Large intestine (tissue), 3 donors: Measurements from ENCODE around the gene C1orf210. TPM values are rescaled to one million over a fixed set of nuclear protein-coding genes. Genes with fewer than 3 reads are reported as not detected.

ENCODE experiments used
- DNase-seq, 2 donors: peaks; one replicate each; pipeline versions ENCODE4 v3.0.0 to v3.0.0-alpha.2; 2013
- H3K27ac ChIP-seq: one replicate; pipeline ENCODE4 v1.5.1; 2013; ENCODE audit warnings: low read length
- H3K27me3 ChIP-seq: 2 replicates; pipeline ENCODE4 v1.6.1; 2013; ENCODE audit warnings: low read length; ENCODE audit not compliant: control insufficient read depth, insufficient read depth
- H3K36me3 ChIP-seq: 2 replicates; pipeline ENCODE4 v1.6.1; 2013; ENCODE audit warnings: low read length; ENCODE audit not compliant: control insufficient read depth, insufficient read depth
- H3K4me1 ChIP-seq: one replicate; pipeline ENCODE4 v1.6.1; 2013; ENCODE audit warnings: low read length; ENCODE audit not compliant: control insufficient read depth, insufficient read depth
- H3K4me3 ChIP-seq: one replicate; pipeline ENCODE4 v1.5.1; 2013; ENCODE audit warnings: low read length
- H3K9me3 ChIP-seq: one replicate; pipeline ENCODE4 v1.6.1; 2013; ENCODE audit warnings: mild to moderate bottlenecking, low read depth, low read length, moderate library complexity; ENCODE audit not compliant: control insufficient read depth
- WGBS: methylation state at CpG from one replicate; pipeline ENCODE4 v1.1.5; 2013; ENCODE audit warnings: low lambda C conversion rate; ENCODE audit not compliant: insufficient coverage; 5-methylcytosine and 5-hydroxymethylcytosine counted together
- polyA plus RNA-seq: library from polyadenylated mRNA; unstranded; fragments of 120-200 nt; gene quantifications from one replicate; pipeline ENCODE4 v1.2.1, GENCODE V29; 2013

Gene C1orf210
- polyA plus RNA-seq, 1 donor, result 46.2 TPM

DNA sequence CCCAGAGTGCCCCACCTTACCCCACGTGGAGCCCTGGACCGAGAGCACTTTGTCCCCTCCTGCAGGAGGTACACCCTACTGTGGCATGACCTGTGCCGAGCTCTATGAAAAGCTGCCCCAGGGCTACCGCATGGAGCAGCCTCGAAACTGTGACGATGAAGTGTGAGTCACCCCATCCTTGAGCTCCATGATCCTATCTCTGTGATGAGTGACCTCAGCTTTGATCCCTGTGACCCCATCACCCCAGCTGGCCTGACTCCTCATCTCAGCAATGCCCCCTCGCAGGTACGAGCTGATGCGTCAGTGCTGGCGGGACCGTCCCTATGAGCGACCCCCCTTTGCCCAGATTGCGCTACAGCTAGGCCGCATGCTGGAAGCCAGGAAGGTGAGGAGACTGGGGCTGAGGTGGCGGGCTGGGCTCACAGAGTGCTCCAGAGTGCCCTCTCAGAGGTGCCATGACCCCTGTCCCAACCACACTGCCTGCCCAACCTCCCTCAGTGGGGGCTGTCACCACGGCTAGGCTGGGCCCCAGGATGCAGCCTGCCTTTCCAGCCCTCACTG, 36.0 kb upstream of the C1orf210 start:
- Histone ChIP-seq H3K4me3 (no peak overlapping the region), H3K4me1 (no peaks in the 10 kb centered on the region), H3K36me3 (no peaks in the 10 kb centered on the region), H3K27ac (no peak overlapping the region), H3K27me3 (no peaks in the 10 kb centered on the region), H3K9me3 (peaks cover 8% of the 10 kb centered on the region)
- DNase-seq, result no peak
- no CpG with 5 or more reads among the region's 16 CpGs for WGBS

DNA sequence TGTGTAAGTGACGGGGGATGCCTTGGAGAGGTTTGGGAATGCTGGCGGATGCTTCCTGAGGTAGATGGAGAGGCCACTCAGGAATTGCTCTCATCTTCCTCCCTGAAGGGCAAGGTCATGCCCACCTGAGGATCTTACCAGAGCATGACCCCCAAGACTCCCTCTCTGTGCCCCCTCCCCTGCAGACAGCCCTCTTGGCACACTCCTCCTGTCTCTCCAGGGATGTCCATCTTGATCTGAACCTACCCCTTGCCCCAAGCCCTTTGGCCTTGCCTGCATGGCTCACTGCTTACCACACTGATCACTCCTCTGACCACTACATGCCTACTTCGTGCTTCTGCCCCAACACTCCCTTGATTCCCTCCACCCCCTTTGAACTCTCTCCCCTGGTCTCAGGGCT, 34.4 kb upstream of the C1orf210 start:
- H3K4me3 ChIP-seq, result no peak overlapping the region
- H3K9me3 ChIP-seq, result no peaks in the 10 kb centered on the region
- no peak overlapping the region for H3K27ac ChIP-seq
- no peaks in the 10 kb centered on the region for H3K27me3 ChIP-seq
- no peak for DNase-seq
- WGBS, result no CpG with 5 or more reads among the region's 3 CpGs
- no peaks in the 10 kb centered on the region for H3K4me1 ChIP-seq
- no peaks in the 10 kb centered on the region for H3K36me3 ChIP-seq

DNA sequence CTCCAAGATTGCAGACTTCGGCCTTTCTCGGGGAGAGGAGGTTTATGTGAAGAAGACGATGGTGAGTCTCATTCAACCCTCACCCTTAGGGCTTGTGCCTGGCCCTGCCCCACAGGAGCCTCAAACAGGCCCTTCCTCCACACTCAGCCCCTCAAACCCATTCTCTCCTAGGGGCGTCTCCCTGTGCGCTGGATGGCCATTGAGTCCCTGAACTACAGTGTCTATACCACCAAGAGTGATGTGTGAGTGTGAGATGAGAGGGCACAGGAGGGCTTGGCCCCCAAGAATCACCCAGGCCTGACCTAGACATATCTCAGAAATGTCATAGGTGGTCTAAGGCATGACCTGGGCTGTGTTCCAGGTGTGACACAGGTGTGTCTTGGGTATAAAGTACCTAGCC, 33.9 kb upstream of the C1orf210 start:
- DNase-seq, result no peak
- Histone ChIP-seq H3K36me3 (no peaks in the 10 kb centered on the region), H3K9me3 (no peaks in the 10 kb centered on the region), H3K4me3 (no peak overlapping the region), H3K27me3 (no peaks in the 10 kb centered on the region), H3K4me1 (no peaks in the 10 kb centered on the region), H3K27ac (no peak overlapping the region)
- WGBS, result no CpG with 5 or more reads among the region's 5 CpGs

DNA sequence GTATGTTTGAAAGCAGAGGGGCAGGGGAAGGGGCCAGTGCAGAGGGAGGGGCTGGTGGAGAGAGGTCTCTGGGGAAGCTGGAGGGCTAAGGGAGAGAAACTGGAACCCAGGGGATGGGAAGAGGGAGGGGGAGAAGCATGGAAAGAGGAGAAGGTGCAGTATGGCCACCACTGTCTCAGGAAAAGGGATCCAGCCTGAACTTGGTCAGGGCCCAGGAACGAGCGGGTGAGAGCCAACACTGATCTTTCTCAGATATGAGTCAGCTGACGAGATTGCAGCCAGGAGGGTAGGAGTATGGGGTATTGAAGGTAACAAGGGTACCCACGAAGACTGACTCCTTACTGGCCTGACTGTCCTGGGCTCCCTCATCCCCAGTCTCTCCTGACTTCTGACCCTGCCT, 33.5 kb upstream of the C1orf210 start:
- Histone ChIP-seq H3K4me3 (no peak overlapping the region), H3K4me1 (no peaks in the 10 kb centered on the region), H3K9me3 (no peaks in the 10 kb centered on the region), H3K36me3 (no peaks in the 10 kb centered on the region), H3K27me3 (no peaks in the 10 kb centered on the region), H3K27ac (no peak overlapping the region)
- no CpG with 5 or more reads among the region's 4 CpGs for WGBS
- no peak for DNase-seq

DNA sequence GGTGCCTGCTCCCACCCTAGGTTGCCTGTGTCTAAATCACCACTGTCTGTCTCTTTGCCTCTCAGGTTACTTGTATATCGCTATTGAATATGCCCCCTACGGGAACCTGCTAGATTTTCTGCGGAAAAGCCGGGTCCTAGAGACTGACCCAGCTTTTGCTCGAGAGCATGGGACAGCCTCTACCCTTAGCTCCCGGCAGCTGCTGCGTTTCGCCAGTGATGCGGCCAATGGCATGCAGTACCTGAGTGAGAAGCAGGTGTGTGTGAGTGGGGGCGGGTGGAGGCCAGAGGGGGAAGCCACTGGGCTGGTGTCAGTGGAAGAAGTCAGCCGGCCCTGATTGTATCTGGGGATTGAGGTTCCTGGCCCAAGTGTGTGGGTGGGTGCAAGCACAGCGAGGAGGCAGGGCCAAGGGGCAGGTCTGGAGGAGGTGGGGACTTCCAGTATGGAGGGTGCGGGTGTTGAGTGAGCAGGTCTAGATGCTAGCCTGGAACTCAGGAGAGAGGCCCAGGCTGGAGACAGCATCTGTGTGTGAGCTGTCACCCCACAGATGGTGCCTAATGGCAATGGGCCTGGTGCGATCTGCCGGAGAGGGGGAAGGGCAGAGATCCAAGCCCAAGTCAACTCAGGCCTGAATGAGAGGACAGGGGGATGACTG, 32.6 kb upstream of the C1orf210 start:
- Histone ChIP-seq H3K4me3 (no peak overlapping the region), H3K27me3 (no peaks in the 10 kb centered on the region), H3K9me3 (no peaks in the 10 kb centered on the region), H3K27ac (no peak overlapping the region), H3K4me1 (no peaks in the 10 kb centered on the region), H3K36me3 (no peaks in the 10 kb centered on the region)
- no CpG with 5 or more reads among the region's 15 CpGs for WGBS
- no peak for DNase-seq

DNA sequence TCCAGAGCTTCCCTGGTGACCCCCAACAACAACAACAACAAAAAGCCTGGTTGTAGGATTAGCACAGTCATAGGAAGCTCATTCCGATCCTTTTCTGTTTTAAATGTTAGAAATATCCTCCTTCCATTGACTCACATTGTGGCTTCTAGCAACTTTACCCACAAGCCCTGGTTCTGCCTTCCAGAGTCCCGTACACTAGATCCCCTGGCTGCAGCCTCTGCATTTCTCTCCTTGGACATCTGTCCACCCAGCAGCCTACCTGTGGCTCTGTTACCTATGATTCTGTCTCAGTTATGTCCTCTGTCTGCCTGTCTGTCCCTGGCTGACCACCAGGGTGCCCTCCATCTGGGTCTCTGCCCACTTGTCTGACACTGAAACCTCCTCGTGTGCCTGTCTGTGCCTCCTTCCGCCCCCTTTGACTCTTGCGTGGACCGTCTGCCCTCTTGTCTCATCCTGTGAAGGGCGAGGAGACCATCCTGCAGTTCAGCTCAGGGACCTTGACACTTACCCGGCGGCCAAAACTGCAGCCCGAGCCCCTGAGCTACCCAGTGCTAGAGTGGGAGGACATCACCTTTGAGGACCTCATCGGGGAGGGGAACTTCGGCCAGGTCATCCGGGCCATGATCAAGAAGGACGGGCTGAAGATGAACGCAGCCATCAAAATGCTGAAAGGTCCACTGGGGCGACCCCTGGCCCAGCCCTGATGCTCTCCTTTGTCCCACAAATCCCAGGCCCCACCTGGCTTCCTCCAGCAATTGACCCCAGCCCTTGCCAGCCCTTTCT, 31.5 kb upstream of the C1orf210 start:
- Histone ChIP-seq H3K36me3 (no peaks in the 10 kb centered on the region), H3K9me3 (no peaks in the 10 kb centered on the region), H3K27me3 (no peaks in the 10 kb centered on the region), H3K27ac (no peak overlapping the region), H3K4me3 (no peak overlapping the region), H3K4me1 (no peaks in the 10 kb centered on the region)
- no CpG with 5 or more reads among the region's 16 CpGs for WGBS
- no peak for DNase-seq

DNA sequence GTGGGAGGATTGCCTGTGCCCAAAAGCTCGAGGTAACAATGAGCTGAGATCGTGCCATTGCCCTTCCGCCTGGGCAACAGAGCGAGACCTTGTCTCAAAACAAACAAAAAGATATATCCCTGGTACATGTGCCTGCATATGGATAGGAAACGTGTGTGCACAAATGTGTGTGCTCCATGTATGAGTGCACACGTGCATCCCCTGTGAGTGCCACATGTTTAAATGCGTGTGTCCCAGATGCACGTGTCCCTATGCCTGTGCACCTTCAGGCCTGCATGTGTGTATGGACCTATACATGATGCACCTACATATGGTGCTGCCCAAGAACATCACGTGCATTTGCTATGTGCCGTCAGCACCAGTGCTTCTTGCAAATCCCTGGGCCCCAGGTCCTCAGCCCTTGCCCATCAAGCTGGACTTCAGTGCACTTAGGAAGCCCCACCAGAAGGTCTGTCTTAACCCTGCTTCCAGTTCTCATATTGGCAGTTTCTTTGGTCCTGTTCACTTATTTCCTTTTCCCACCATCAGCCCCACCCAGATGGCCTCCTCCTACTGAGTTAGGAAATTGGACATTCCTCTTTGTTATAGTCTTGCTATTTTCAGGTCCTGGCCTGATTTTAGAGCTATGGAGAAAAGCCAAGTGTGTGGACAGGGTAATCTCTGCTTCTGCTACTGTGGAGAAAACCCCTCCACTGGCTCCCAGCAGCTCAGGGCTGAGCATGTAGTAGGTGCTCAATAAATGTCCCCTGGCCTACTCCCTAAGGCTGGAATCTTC, 30.8 kb upstream of the C1orf210 start:
- no CpG with 5 or more reads among the region's 10 CpGs for WGBS
- Histone ChIP-seq H3K4me3 (no peak overlapping the region), H3K36me3 (no peaks in the 10 kb centered on the region), H3K27me3 (no peaks in the 10 kb centered on the region), H3K27ac (no peak overlapping the region), H3K9me3 (no peaks in the 10 kb centered on the region), H3K4me1 (no peaks in the 10 kb centered on the region)
- no peak for DNase-seq

DNA sequence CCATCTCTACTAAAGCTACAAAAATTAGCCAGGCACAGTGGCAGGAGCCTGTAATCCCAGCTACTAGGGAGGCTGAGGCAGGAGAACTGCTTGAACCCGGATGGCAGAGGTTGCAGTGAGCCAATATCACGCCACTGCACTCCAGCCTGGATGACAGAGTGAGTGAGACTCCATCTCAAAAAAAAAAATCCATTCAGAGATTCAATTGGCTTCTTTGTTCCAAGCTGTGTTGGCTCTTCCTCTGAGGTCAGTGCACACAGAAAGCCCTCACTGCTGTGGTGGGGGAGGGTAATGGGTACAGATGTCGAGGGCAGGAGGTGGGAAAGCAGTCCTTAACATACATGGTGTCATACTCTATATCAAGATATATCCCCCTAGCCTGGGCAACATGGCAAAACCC, 30.1 kb upstream of the C1orf210 start:
- no peaks in the 10 kb centered on the region for H3K27me3 ChIP-seq
- H3K4me1 ChIP-seq, result no peaks in the 10 kb centered on the region
- WGBS, result no CpG with 5 or more reads among the region's 3 CpGs
- H3K9me3 ChIP-seq, result no peaks in the 10 kb centered on the region
- H3K27ac ChIP-seq, result no peak overlapping the region
- no peaks in the 10 kb centered on the region for H3K36me3 ChIP-seq
- DNase-seq, result no peak
- H3K4me3 ChIP-seq, result no peak overlapping the region

DNA sequence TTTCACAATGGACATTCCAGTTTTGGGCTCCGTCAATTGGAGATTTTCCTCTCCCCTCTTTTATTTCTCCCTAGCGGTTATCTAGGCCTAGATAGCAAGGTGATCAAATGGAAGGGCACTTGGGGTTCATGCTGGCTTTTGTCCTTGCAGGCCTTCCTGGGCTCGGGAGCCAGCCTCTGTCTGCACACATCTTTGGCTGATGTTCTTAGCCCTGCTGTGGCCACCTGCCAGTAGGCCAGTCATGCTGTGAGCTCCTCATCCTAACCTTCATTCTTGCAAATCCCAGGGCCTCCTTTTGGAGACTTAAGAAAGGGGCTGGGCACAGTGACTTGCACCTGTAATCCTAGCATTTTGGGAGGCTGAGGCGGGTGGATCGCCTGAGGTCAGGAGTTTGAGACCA, 28.9 kb upstream of the C1orf210 start:
- Histone ChIP-seq H3K36me3 (no peaks in the 10 kb centered on the region), H3K9me3 (no peaks in the 10 kb centered on the region), H3K27ac (no peak overlapping the region), H3K4me3 (no peak overlapping the region), H3K4me1 (no peaks in the 10 kb centered on the region), H3K27me3 (no peaks in the 10 kb centered on the region)
- no CpG with 5 or more reads among the region's 5 CpGs for WGBS
- DNase-seq, result no peak

DNA sequence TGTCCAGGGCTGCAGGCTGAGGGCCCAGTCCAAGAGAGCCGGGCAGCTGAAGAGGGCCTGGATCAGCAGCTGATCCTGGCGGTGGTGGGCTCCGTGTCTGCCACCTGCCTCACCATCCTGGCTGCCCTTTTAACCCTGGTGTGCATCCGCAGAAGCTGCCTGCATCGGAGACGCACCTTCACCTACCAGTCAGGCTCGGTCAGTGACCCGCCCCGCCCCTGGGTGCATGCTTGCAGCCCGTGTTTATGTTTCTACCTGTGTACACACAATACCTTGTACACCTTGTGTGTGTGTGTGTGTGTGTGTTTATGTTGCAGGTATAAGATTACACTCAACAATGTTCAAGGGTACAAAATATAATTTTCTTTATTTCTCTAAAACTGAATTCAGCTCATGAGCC, 28.4 kb upstream of the C1orf210 start:
- H3K27ac ChIP-seq, result no peak overlapping the region
- H3K4me1 ChIP-seq, result no peaks in the 10 kb centered on the region
- H3K36me3 ChIP-seq, result no peaks in the 10 kb centered on the region
- H3K4me3 ChIP-seq, result no peak overlapping the region
- no peaks in the 10 kb centered on the region for H3K27me3 ChIP-seq
- no peak for DNase-seq
- no peaks in the 10 kb centered on the region for H3K9me3 ChIP-seq
- no CpG with 5 or more reads among the region's 10 CpGs for WGBS
